B cell (primary cell): ENCODE measurements around the gene PLCD4.

Source experiments
- EZH2 ChIP-seq: IDR thresholded peaks from 2 replicates; pipeline ENCODE4 v1.6.1; 2012; ENCODE audit warnings: borderline replicate concordance, low read depth, mild to moderate bottlenecking, moderate library complexity, low read length; ENCODE audit not compliant: insufficient read depth, poor library complexity, severe bottlenecking
- TF ChIP-seq, protein P1 (sequence below): fragments of 200-600 bp; IDR thresholded peaks from one replicate; pipeline ENCODE4 v1.8.0; 2022; ENCODE audit warnings: antibody characterized with exemption, mild to moderate bottlenecking

DNA sequence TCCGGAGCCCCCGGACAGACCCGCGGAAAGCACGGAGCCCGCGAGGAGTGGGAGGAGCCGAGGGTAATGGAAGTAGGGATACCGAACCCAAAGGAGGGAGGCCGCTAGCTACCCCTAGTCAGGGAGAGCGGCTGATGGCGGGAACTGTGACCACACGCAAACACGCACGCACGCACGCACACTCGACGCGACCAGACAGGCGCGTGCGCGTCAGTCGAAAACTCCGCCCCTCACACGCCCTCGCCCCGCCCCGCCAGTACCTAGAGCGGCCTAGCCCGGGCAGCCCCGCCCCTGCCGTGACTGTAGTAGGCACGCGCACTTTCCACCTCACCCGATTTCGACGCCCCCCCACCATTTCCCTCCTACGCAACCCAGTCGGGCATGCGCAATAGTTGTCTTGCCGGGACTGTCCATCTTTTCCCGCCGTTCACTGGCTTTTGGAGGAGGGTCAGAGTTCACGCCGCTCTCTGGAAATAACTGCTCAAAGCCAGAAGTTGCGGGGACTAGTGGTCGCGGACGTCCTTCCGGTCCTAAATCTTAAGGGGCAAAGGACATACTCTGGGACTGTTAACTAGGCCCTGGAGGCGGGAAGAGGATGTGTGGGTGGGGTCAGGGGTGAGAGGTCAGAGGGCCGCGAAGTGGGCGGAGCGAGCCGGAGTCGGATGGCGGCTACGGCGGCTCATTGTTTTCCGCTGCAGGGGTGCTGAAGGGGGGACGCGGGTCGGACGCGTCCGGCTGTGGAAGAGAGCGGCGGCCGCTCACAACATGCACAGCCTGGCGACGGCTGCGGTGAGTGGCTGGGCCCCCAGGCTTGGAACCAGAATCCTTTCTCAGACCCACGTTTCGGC, 39.3 kb upstream of the PLCD4 start, which contains the start of the genes CNOT9 and USP37:
- TF ChIP-seq, protein P1, sequence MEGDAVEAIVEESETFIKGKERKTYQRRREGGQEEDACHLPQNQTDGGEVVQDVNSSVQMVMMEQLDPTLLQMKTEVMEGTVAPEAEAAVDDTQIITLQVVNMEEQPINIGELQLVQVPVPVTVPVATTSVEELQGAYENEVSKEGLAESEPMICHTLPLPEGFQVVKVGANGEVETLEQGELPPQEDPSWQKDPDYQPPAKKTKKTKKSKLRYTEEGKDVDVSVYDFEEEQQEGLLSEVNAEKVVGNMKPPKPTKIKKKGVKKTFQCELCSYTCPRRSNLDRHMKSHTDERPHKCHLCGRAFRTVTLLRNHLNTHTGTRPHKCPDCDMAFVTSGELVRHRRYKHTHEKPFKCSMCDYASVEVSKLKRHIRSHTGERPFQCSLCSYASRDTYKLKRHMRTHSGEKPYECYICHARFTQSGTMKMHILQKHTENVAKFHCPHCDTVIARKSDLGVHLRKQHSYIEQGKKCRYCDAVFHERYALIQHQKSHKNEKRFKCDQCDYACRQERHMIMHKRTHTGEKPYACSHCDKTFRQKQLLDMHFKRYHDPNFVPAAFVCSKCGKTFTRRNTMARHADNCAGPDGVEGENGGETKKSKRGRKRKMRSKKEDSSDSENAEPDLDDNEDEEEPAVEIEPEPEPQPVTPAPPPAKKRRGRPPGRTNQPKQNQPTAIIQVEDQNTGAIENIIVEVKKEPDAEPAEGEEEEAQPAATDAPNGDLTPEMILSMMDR = no peak
- no peak for TF ChIP-seq EZH2
